Measurements from ENCODE around the gene SMOC2. TPM values are rescaled to one million over a fixed set of nuclear protein-coding genes. Genes with fewer than 3 reads are reported as not detected.

SMOC2 gene
- total RNA-seq, 1 experiment from 2014 or later = 2.1 TPM

- no peak overlapping the region for H3T11ph ChIP-seq (ENCODE audit: low read length)
- Mint-ChIP-seq H3K9me3 (no peaks in the 10 kb centered on the region; a peak in 1 of 5 replicates), H3K27me3 (ENCODE audit: low read depth) (peaks cover 17% of the 10 kb centered on the region), H3K36me3 (ENCODE audit: insufficient read depth in 1 of 3, low read depth in 3 of 3) (no peaks in the 10 kb centered on the region), H3K4me3 (no peak overlapping the region), H3K4me1 (peaks cover 7 to 12% of the 10 kb centered on the region in 2 experiments), H3K27ac (no peak overlapping the region)
- no peak overlapping the region for H2BK15ac ChIP-seq (ENCODE audit: low read depth, low read length)
- no peak overlapping the region for H2BK12ac ChIP-seq (ENCODE audit: insufficient read length, low read depth, low read length)
- H3K4ac ChIP-seq (ENCODE audit: low read depth, low read length) = no peak overlapping the region
- no peak overlapping the region for H3K18ac ChIP-seq (ENCODE audit: insufficient read length, low read depth, low read length)
- no peak overlapping the region for H3K56ac ChIP-seq (ENCODE audit: insufficient read length, low read depth, low read length)
- no peaks in the 10 kb centered on the region for H4K20me1 ChIP-seq (ENCODE audit: control insufficient read depth, insufficient read depth, insufficient read length)
- no peaks in the 10 kb centered on the region for H3K27me3 ChIP-seq (ENCODE audit: insufficient read depth, low read length)
- no peak overlapping the region for H3K4me2 ChIP-seq (ENCODE audit: insufficient read depth, insufficient read length, low read length)
- H3K4me1 ChIP-seq (ENCODE audit: insufficient read depth, low read length) = no peaks in the 10 kb centered on the region; the same call in 1 of the 2 replicates
- no peak for TF ChIP-seq CTCF (conservative IDR thresholded peaks at IDR 0.05)
- no peak overlapping the region for H2AK5ac ChIP-seq (ENCODE audit: insufficient read length, low read length)
- no peak overlapping the region for H3K23ac ChIP-seq (ENCODE audit: insufficient read length, low read depth, low read length)
- no peak overlapping the region for H3K14ac ChIP-seq (ENCODE audit: insufficient read depth, low read length)
- H2AFZ ChIP-seq (ENCODE audit: low read length) = no peak overlapping the region
- no peak overlapping the region for H4K8ac ChIP-seq (replicated peaks; ENCODE audit: insufficient read length, low read depth, low read length)
- no peaks in the 10 kb centered on the region for H3K23me2 ChIP-seq (ENCODE audit: insufficient read length, low read depth, low read length, poor library complexity, severe bottlenecking)
- no peak overlapping the region for H2BK20ac ChIP-seq (ENCODE audit: low read depth, low read length, poor library complexity, severe bottlenecking)
- H3K9ac ChIP-seq (ENCODE audit: extremely low read depth, insufficient read length, low read length) = no peak overlapping the region
- no peak overlapping the region for H4K5ac ChIP-seq (ENCODE audit: insufficient read length, low read depth, low read length)
- no peaks in the 10 kb centered on the region for H3K9me3 ChIP-seq (ENCODE audit: control insufficient read depth, low read depth, low read length)
- no peak overlapping the region for H4K91ac ChIP-seq (ENCODE audit: insufficient read length, low read depth, low read length)
- H3K27ac ChIP-seq (ENCODE audit: insufficient read length, low read depth, low read length) = no peak overlapping the region
- no peaks in the 10 kb centered on the region for H3K79me2 ChIP-seq (ENCODE audit: insufficient read depth, low read length)
- no peak for DNase-seq
- no peaks in the 10 kb centered on the region for H3K79me1 ChIP-seq (ENCODE audit: insufficient read depth, low read depth, low read length, poor library complexity, severe bottlenecking)
- H2BK120ac ChIP-seq (ENCODE audit: low read depth, low read length, poor library complexity, severe bottlenecking) = no peak overlapping the region
- H2BK5ac ChIP-seq (ENCODE audit: insufficient read length, low read length) = no peak overlapping the region
- no CpG with 5 or more reads among the region's 9 CpGs for WGBS (ENCODE audit: extremely low coverage, insufficient read length, low lambda C conversion rate)
Observed at GRCh38 chr6:168432196-168432595, 8.8 kb upstream of the SMOC2 start.
